GM12878 (cell line): ENCODE data around the gene CPNE4. TPM values are rescaled to one million over a fixed set of nuclear protein-coding genes. Genes with fewer than 3 reads are reported as not detected.

Experiments used
- ATAC-seq: fragments of 200-7000 bp; cut with Tn5 transposase; 3 replicates; pipeline ENCODE4 v1.9.1; 2020; ENCODE audit warnings: mild to moderate bottlenecking, moderate library complexity
- BruUV-seq: library from RNA; stranded (reverse); fragments of 400-500 nt; replicated peaks from 2 replicates; lab custom pipeline; 2021; lab: Mats Ljungman, UMichigan
- CTCF ChIA-PET: fragments of 300-600 bp; sonication (Branson Sonifier 250); formaldehyde crosslinking; extraction: SDS; loops from one replicate; lab custom pipeline; 2021; ENCODE audit warnings: inconsistent platforms; lab: Yijun Ruan, JAX
- POLR2A ChIA-PET: fragments of 350-600 bp; formaldehyde crosslinking; extraction: SDS; loops from one replicate; lab custom pipeline; 2021; ENCODE audit warnings: inconsistent platforms; lab: Charles Lee
- RAD21 ChIA-PET: fragments of 300-600 bp; sonication (Branson Sonifier 250); formaldehyde crosslinking; loops from one replicate; lab custom pipeline; 2023; ENCODE audit warnings: antibody characterized with exemption; ENCODE audit not compliant: unreplicated experiment; lab: Charles Lee
- SMC1A ChIA-PET: fragments of 300-600 bp; sonication (Branson Sonifier 250); formaldehyde crosslinking; loops from one replicate; lab custom pipeline; 2023; ENCODE audit not compliant: unreplicated experiment, uncharacterized antibody; lab: Charles Lee
- DNase-seq: peaks from one replicate; pipeline ENCODE4 v3.0.0-alpha.2; 2011; ENCODE audit warnings: low read depth, low spot score
- FAIRE-seq: peaks from 3 replicates; lab custom pipeline; 2011; peaks lifted over from hg19 to GRCh38; lab: Jason Lieb, UNC
- H2AFZ ChIP-seq: 2 replicates; pipeline ENCODE4 v1.6.0; 2011; ENCODE audit warnings: low read depth, low read length, control low read depth; ENCODE audit not compliant: control insufficient read depth
- H3K27ac ChIP-seq: 2 replicates; pipeline ENCODE4 v1.5.1; 2011; ENCODE audit warnings: control low read depth; ENCODE audit not compliant: control insufficient read depth, insufficient read depth
- H3K27me3 ChIP-seq, 2 experiments: replicated peaks in 1 of 2; 2 replicates each; pipeline versions ENCODE4 v1.6.0 to v1.6.1; 2011; ENCODE audit warnings: low read length in 1 of 2; ENCODE audit not compliant: control insufficient read depth in 2 of 2, insufficient read depth in 2 of 2
- H3K36me3 ChIP-seq, 2 experiments: 2 replicates each; pipeline ENCODE4 v1.5.1; 2011; ENCODE audit warnings: low read length in 1 of 2; ENCODE audit not compliant: control insufficient read depth in 2 of 2, insufficient read depth in 2 of 2
- H3K4me1 ChIP-seq: 2 replicates; pipeline ENCODE4 v1.6.1; 2011; ENCODE audit warnings: mild to moderate bottlenecking, low read length, moderate library complexity, mixed read lengths; ENCODE audit not compliant: control insufficient read depth, insufficient read depth
- H3K4me2 ChIP-seq: 2 replicates; pipeline ENCODE4 v1.6.0; 2011; ENCODE audit warnings: control low read depth; ENCODE audit not compliant: control insufficient read depth, insufficient read depth
- H3K4me3 ChIP-seq: fragments of 200-600 bp; sonication (generic); 2 replicates; pipeline ENCODE4 v1.5.1; 2016
- H3K79me2 ChIP-seq: 2 replicates; pipeline ENCODE4 v1.6.0; 2011; ENCODE audit warnings: low read length; ENCODE audit not compliant: control insufficient read depth, insufficient read depth
- H3K9ac ChIP-seq: 2 replicates; pipeline ENCODE4 v1.8.0; 2011; ENCODE audit warnings: low read length, control low read depth, mixed read lengths; ENCODE audit not compliant: control insufficient read depth, insufficient read depth
- H3K9me3 ChIP-seq: replicated peaks from 3 replicates; pipeline ENCODE4 v1.5.1; 2011; ENCODE audit warnings: mild to moderate bottlenecking, low read length; ENCODE audit not compliant: control insufficient read depth, insufficient read depth
- H4K20me1 ChIP-seq: 2 replicates; pipeline ENCODE4 v1.6.0; 2011; ENCODE audit not compliant: control insufficient read depth, insufficient read depth
- ASH2L ChIP-seq: fragments of 300-600, 200-600 bp; sonication (generic); IDR thresholded peaks from 2 replicates; pipeline ENCODE4 v1.6.1; 2017; ENCODE audit warnings: low read depth, mild to moderate bottlenecking, borderline replicate concordance
- CBX5 ChIP-seq: sonication (generic); IDR thresholded peaks from 2 replicates; pipeline ENCODE4 v1.6.1; 2016; ENCODE audit warnings: low read depth, moderate library complexity, mild to moderate bottlenecking, inconsistent platforms
- CHD4 ChIP-seq: fragments of 200-600 bp; sonication (generic); IDR thresholded peaks from 2 replicates; pipeline ENCODE4 v1.6.1; 2016; ENCODE audit warnings: mild to moderate bottlenecking
- EP300 ChIP-seq, 2 experiments: fragments of 150-350 bp in 1 of 2; IDR thresholded peaks; 2 replicates each; pipeline ENCODE4 v1.6.1; 2011 to 2012; ENCODE audit warnings: low read depth in 2 of 2, low read length in 2 of 2, borderline replicate concordance in 1 of 2, improper control_type of control experiment in 1 of 2, inconsistent platforms in 1 of 2; ENCODE audit not compliant: control insufficient read depth in 1 of 2
- HDGF ChIP-seq: fragments of 450-650 bp; IDR thresholded peaks from 2 replicates; pipeline ENCODE4 v1.6.1; 2016; ENCODE audit warnings: antibody characterized with exemption
- NFYA ChIP-seq: IDR thresholded peaks from 2 replicates; pipeline ENCODE4 v1.6.1; 2011; ENCODE audit warnings: low read depth, mild to moderate bottlenecking, low read length, improper control_type of control experiment, borderline replicate concordance
- RBBP5 ChIP-seq: fragments of 200-600 bp; sonication (generic); conservative IDR thresholded peaks from 2 replicates; pipeline ENCODE4 v1.6.1; 2016
- SMARCA5 ChIP-seq: fragments of 450-650 bp; IDR thresholded peaks from 2 replicates; pipeline ENCODE4 v1.6.1; 2017; ENCODE audit warnings: mild to moderate bottlenecking
- SREBF1 ChIP-seq: IDR thresholded peaks from 2 replicates; pipeline ENCODE4 v1.6.1; 2012; ENCODE audit warnings: mild to moderate bottlenecking, low read length
- STAT1 ChIP-seq: fragments of 450-650 bp; conservative IDR thresholded peaks from 2 replicates; pipeline ENCODE4 v1.6.1; 2014; ENCODE audit warnings: antibody characterized with exemption, mild to moderate bottlenecking
- YBX1 ChIP-seq: fragments of 450-650 bp; IDR thresholded peaks from 2 replicates; pipeline ENCODE4 v1.6.1; 2016; ENCODE audit warnings: antibody characterized with exemption
- YY1 ChIP-seq: IDR thresholded peaks from 2 replicates; pipeline ENCODE4 v1.6.1; 2011; ENCODE audit warnings: low read depth, mild to moderate bottlenecking, low read length
- ZNF207 ChIP-seq: fragments of 450-650 bp; IDR thresholded peaks from 2 replicates; pipeline ENCODE4 v1.6.1; 2014; ENCODE audit warnings: antibody characterized with exemption, mild to moderate bottlenecking, borderline replicate concordance
- WGBS: methylation state at CpG from one replicate; pipeline ENCODE4 v1.1.6; 2016; ENCODE audit warnings: low lambda C conversion rate; ENCODE audit not compliant: insufficient replicate concordance, insufficient coverage; ENCODE audit errors: missing lambda C conversion rate; 5-methylcytosine and 5-hydroxymethylcytosine counted together
- in situ Hi-C: fragments of 300-500 bp; cut with MboI; formaldehyde crosslinking; loops from 9 replicates; pipeline ENCODE4 v1.14.3; 2018; ENCODE audit warnings: mixed read lengths
- intact Hi-C: fragments of 100-400 bp; cut with micrococcal nuclease; formaldehyde crosslinking; loops from one replicate; pipeline ENCODE4 v1.14.2; 2022; ENCODE audit not compliant: unreplicated experiment
- polyA plus RNA-seq, 11 experiments: library from polyadenylated mRNA; depleted of rRNA in 4 of 11; unstranded in 6 of 11; stranded (reverse) in 5 of 11; fragments of >200 nt; fragmentation: Nextera tagmentation in 4 of 11; fragmentation: Illumina TruSeq in 1 of 11; extraction: Ambion mirVana in 4 of 11; extraction: Trizol in 1 of 11; gene quantifications; 1 replicate in 1 of 11; 2 replicates in 10 of 11; pipeline versions ENCODE4 v1.2.1 to v1.2.3, GENCODE V29; 2011 to 2016; ENCODE audit warnings: inconsistent platforms in 2 of 11, missing spikeins in 2 of 11, low read depth in 1 of 11
- total RNA-seq, 4 experiments: library from RNA; depleted of rRNA in 3 of 4; stranded (reverse); fragments of >200 nt in 3 of 4; fragmentation: Illumina TruSeq in 1 of 4; extraction: Trizol in 1 of 4; gene quantifications; 2 replicates each; pipeline versions ENCODE4 v1.2.1 to v1.2.3, GENCODE V29; 2013 to 2021
- TF ChIP-seq, protein P1 (sequence below): fragments of 150-350 bp; IDR thresholded peaks from 2 replicates; pipeline ENCODE4 v1.6.1; 2016; ENCODE audit warnings: low read depth, low read length
- TF ChIP-seq, protein P2 (sequence below): IDR thresholded peaks from 2 replicates; pipeline ENCODE4 v1.6.1; 2011; ENCODE audit warnings: borderline replicate concordance, low read depth, mild to moderate bottlenecking, moderate library complexity, low read length; ENCODE audit not compliant: insufficient read depth, poor library complexity, severe bottlenecking
- TF ChIP-seq, protein P3 (sequence below): IDR thresholded peaks from 2 replicates; pipeline ENCODE4 v1.6.1; 2012; ENCODE audit warnings: improper control_type of control experiment, low read depth, low read length; ENCODE audit not compliant: insufficient replicate concordance

The CPNE4 gene
- total and polyA plus RNA-seq, 10 of the 15 experiments (the other 5 are each of a cell fraction or from before 2014, with no cell fraction given), result 0.17 to 1.9 (median 0.48) TPM; not detected in 1

DNA sequence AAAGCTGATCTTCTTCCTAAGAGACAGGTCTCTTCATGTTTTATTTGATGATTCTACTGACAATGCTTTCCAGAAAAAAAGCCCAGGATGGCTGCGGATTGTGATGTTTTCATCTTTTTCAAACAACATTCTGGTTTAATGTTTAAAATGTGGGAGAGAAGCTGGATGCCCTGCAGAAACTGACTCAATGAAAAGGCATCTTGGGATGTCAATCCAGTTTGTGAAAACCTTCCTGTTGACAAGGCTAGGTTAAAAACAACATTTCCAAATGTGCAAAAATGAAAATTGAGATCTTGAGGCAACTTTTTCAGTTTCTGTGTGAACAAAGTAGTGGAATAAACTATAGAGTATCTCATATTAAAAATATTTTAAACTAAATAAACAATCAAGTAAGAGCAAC is 376.0 kb downstream of the CPNE4 start:
- H4K20me1 ChIP-seq, result no peaks in the 10 kb centered on the region
- in situ Hi-C loops, result no loop called here
- H3K4me2 ChIP-seq, result no peak overlapping the region
- H3K79me2 ChIP-seq, result no peaks in the 10 kb centered on the region
- ChIA-PET SMC1A (interaction anchor here (1.5 kb wide), 2 partner anchors 50 to 299 kb away, joined by 3 to 4 read pairs; no protein-coding TSS in a partner anchor), POLR2A (no interaction called here), CTCF (interaction anchor here (0.9 to 5.5 kb wide), 2 partner anchors 108 to 625 kb away, joined by 5 to 30 read pairs; no protein-coding TSS in a partner anchor), RAD21 (interaction anchor here (2.6 kb wide), 1 partner anchor 109 kb away, joined by 19 read pairs; no protein-coding TSS in a partner anchor)
- no TSS peak for BruUV-seq
- intact Hi-C loops, result no loop called here
- no peaks in the 10 kb centered on the region for H3K27me3 ChIP-seq
- 36% methylated on average over 1 of the region's 1 CpG for WGBS
- no peak overlapping the region for H3K27ac ChIP-seq
- no peaks in the 10 kb centered on the region for H3K4me1 ChIP-seq
- FAIRE-seq (no peak), DNase-seq (no peak), ATAC-seq (no peak)
- H3K9ac ChIP-seq, result no peak overlapping the region
- H3K4me3 ChIP-seq, result no peak overlapping the region
- no peaks in the 10 kb centered on the region for H3K9me3 ChIP-seq
- H3K36me3 ChIP-seq, result no peaks in the 10 kb centered on the region
- H2AFZ ChIP-seq, result no peak overlapping the region
- TF ChIP-seq HDGF (no peak), EP300 (IDR thresholded peaks at IDR 0.05; ENCODE audit: borderline replicate concordance in 1 of 2, control insufficient read depth in 1 of 2, low read depth in 2 of 2, low read length in 2 of 2) (no peak), CHD4 (no peak), STAT1 (no peak), YY1 (no peak), NFYA (no peak), SREBF1 (no peak), CBX5 (no peak), SMARCA5 (no peak), ASH2L (no peak), ZNF207 (no peak), YBX1 (no peak), RBBP5 (no peak)
- TF ChIP-seq, protein P1, sequence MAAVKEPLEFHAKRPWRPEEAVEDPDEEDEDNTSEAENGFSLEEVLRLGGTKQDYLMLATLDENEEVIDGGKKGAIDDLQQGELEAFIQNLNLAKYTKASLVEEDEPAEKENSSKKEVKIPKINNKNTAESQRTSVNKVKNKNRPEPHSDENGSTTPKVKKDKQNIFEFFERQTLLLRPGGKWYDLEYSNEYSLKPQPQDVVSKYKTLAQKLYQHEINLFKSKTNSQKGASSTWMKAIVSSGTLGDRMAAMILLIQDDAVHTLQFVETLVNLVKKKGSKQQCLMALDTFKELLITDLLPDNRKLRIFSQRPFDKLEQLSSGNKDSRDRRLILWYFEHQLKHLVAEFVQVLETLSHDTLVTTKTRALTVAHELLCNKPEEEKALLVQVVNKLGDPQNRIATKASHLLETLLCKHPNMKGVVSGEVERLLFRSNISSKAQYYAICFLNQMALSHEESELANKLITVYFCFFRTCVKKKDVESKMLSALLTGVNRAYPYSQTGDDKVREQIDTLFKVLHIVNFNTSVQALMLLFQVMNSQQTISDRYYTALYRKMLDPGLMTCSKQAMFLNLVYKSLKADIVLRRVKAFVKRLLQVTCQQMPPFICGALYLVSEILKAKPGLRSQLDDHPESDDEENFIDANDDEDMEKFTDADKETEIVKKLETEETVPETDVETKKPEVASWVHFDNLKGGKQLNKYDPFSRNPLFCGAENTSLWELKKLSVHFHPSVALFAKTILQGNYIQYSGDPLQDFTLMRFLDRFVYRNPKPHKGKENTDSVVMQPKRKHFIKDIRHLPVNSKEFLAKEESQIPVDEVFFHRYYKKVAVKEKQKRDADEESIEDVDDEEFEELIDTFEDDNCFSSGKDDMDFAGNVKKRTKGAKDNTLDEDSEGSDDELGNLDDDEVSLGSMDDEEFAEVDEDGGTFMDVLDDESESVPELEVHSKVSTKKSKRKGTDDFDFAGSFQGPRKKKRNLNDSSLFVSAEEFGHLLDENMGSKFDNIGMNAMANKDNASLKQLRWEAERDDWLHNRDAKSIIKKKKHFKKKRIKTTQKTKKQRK, result no peak
- TF ChIP-seq, protein P2, sequence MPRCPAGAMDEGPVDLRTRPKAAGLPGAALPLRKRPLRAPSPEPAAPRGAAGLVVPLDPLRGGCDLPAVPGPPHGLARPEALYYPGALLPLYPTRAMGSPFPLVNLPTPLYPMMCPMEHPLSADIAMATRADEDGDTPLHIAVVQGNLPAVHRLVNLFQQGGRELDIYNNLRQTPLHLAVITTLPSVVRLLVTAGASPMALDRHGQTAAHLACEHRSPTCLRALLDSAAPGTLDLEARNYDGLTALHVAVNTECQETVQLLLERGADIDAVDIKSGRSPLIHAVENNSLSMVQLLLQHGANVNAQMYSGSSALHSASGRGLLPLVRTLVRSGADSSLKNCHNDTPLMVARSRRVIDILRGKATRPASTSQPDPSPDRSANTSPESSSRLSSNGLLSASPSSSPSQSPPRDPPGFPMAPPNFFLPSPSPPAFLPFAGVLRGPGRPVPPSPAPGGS, result no peak
- TF ChIP-seq, protein P3, sequence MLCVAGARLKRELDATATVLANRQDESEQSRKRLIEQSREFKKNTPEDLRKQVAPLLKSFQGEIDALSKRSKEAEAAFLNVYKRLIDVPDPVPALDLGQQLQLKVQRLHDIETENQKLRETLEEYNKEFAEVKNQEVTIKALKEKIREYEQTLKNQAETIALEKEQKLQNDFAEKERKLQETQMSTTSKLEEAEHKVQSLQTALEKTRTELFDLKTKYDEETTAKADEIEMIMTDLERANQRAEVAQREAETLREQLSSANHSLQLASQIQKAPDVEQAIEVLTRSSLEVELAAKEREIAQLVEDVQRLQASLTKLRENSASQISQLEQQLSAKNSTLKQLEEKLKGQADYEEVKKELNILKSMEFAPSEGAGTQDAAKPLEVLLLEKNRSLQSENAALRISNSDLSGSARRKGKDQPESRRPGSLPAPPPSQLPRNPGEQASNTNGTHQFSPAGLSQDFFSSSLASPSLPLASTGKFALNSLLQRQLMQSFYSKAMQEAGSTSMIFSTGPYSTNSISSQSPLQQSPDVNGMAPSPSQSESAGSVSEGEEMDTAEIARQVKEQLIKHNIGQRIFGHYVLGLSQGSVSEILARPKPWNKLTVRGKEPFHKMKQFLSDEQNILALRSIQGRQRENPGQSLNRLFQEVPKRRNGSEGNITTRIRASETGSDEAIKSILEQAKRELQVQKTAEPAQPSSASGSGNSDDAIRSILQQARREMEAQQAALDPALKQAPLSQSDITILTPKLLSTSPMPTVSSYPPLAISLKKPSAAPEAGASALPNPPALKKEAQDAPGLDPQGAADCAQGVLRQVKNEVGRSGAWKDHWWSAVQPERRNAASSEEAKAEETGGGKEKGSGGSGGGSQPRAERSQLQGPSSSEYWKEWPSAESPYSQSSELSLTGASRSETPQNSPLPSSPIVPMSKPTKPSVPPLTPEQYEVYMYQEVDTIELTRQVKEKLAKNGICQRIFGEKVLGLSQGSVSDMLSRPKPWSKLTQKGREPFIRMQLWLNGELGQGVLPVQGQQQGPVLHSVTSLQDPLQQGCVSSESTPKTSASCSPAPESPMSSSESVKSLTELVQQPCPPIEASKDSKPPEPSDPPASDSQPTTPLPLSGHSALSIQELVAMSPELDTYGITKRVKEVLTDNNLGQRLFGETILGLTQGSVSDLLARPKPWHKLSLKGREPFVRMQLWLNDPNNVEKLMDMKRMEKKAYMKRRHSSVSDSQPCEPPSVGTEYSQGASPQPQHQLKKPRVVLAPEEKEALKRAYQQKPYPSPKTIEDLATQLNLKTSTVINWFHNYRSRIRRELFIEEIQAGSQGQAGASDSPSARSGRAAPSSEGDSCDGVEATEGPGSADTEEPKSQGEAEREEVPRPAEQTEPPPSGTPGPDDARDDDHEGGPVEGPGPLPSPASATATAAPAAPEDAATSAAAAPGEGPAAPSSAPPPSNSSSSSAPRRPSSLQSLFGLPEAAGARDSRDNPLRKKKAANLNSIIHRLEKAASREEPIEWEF, result no peak
